ENCODE data around the gene PAPOLB.

PAPOLB gene

DNA sequence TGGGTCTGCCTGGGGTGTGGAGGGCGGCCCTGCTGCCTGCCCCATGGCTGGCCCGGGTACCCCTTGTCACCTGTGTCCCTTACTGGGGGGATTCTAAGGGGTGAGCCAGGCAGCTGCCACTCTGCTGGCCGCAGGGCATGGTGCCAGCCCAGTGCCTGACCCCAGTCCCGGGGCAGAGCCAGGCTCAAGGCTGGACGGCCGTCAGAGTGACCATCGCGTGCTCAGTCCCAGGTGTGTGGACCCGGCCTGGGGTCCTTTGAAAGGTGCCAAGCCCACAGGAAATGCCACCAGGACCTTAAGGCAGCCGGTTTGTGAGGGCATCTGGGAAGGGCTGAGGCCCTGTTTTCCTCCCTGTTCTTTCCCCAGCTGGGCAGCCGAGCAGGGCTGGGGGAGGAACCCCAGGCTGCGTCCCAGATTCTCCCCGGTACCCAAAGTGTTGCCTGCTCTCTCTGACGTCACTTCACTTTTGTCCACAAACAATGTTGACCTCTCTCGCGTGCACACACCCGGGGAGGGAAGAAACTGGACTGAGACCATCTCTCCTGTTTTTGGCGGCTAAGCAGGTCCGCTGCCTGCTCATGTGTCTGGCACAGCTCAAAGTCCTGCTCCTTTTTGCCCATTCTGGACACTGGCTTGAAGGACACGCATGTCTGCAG, 37.6 kb downstream of the PAPOLB start:
- DNase-seq (ENCODE audit: low read depth in 2 of 2): no peak

DNA sequence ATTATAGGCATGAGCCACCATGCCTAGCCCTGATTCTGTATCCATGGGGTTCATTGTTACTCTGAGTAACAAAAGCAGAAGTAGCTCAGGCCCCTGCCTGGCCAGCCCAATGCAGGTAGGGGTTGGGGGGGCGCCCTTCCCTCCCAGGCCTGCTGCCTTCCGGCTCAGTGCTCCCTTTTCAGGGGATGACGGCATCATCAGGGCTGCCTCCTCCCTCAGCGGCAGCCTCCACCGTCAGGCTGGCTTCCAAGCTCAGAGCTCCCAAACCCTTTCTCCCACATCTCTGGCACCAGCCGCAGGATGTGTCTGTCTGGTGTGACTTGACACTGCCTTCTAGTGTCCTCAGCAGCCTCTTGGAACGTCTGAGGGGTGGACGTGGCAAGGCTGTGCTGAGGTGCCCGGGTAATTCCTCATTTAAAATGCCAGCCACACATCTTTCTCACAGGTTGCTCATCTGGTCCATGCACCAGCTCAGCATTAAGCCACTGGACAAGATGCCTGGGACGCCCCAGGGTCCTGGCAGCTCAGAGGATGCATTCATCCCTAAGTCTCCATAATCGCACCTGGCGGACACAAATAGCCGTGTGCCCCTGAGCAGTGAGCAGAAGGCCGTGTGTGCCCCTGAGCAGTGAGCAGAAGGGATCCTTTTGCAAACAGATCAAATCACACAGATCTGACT, 38.2 kb downstream of the PAPOLB start:
- DNase-seq (ENCODE audit: low read depth in 2 of 2): no peak

DNA sequence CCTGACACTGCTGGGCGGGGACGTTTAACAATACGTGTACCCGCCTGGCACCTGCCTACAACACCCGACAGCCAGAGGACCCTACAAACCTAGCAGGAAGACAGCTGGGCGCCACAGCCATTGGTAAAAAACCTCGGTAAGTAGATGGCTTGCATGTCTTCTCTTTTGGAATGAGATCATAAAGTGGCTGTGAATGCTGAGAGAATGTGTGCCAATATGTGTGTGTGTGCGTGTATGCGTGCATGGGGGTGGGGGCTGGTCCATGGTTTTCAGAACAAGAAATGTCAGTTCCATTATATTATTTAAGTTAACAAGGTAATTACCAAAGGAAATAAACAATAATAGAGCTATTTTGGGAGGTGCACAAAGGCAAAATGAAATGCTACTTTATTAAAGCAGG, 39.2 kb downstream of the PAPOLB start:
- DNase-seq (ENCODE audit: low read depth in 2 of 2): no peak

DNA sequence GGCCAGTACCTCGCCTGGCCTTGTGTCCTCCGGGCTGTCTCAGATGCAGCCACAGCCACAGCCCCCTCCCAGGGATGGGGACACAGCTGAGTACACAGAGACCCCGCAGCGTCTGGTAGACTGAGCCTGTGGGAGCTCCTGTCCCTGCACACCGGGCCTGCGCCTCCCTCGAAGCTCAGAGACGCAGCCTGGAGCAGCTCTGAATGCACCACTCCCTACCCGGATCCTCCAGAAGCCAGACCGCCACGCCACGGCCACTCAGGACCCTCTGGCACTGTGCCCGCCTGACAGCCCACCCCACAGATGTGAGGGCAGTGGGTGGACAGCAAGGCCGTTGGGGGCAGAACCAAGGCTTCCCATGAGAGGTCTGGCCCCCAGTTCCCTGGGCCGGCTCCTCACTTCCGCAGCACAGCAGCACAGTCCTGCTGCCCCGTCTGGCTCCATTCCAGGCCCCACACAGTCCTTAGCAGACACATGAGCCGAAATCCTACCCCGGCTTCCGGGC, 40.8 kb downstream of the PAPOLB start:
- no peak for DNase-seq (ENCODE audit: low read depth in 2 of 2)

DNA sequence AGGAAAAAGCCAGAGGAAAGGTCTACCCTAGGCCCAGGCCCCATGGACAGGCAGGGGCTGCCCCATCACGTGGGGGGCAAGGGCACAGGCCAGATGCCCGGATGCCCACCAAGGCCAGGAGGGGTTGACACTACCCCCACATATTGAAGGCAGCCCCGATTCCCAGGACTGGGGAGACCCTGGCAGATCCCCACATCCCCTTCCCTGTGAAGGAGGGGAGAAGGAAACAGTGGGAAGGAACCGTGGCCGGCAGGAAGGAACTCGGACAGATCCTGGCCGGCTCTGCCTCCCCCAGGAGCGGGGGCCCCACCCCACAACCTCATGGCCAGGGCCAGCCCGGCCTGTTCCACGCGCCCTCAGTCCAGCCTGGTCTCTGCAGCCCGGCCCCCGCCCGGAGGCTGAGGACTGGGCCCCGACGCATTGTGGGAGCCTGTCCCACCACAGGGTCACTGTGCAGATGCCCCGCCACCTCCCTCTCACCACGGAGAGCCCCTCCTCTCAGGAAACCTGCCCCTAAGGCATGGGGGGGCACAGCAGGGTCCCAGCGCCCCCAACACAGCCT, 41.3 kb downstream of the PAPOLB start:
- no peak for DNase-seq (ENCODE audit: low read depth in 2 of 2)

DNA sequence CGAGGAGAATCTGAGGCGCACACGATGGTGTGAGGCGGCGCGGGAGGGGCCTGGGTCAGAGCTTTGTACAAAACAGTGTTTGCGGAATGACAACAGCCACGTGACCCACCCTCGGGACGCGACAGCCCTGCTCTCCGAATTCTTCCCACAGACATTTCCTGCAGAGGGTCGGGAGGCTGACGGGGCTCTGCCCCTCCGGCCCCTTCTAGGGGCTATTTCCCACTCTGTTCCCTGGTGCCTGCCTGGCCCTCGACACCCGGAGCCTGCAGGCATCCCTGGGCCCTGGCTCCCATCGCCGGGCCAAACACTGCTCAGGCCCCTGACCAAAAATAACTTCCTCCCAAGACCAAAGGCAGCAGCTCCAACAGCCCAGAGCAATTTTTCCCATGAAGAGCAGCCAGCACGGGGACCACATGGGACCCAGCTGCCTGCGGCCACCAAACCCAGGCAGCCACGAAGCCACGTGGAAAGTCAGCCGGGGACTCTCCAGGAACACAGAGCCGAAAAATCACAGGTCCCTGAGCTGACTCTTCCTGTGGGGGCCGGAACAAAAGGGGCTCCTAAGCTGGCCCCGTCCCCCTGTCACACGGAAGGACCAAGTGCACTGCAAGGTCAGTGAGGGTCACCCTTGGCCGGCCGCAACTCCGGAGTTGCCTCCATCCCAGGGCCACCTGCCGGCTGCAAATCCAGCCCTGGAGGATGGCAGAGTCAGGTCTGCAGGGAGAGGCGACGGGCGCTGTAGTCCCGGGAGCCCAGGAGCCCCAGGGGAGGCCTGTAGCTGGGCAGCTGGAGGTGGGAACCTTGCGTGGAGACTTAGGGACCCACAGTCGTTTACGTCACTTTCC, 42.0 kb downstream of the PAPOLB start:
- no peak for DNase-seq (ENCODE audit: low read depth in 2 of 2)

DNA sequence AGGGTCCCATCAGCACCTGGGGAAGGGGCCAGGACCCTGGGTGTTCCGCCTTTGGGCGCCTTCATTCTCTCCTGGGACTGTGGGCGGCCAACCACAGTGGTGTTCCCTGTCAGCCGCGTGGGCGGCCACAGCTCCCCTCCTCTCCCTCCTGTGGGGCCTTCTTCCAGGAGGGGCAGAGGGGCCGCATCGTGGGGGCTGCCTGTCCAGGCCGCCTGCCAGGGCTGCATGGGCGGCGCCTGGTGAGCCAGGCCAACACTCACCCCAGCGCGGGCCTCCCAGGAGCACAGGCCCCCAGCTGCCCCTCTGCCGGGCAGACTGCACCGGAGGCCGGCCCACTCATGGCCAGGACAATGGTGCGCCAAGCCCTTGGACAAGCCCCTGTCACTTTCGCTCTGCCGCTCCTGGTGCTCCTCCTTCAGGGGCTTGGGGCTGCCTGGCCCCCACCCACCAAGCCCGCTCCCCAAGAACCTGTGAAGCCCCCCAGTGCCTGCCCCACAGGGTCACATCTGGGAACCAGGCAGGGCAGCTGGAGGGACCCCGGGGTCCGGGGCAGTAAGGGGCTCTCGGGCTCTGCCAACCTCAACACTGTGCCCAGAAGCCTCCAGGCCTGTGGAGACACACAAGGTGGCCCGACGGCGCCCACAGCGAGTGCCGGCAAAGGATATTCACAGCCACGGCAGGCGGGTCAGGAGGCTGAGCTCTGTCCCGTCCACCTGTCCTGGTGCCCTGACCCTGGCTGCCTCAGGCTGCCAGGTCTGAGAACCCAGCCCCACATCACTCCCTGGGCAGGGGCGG, 43.6 kb downstream of the PAPOLB start:
- no peak for DNase-seq (ENCODE audit: low read depth in 2 of 2)

DNA sequence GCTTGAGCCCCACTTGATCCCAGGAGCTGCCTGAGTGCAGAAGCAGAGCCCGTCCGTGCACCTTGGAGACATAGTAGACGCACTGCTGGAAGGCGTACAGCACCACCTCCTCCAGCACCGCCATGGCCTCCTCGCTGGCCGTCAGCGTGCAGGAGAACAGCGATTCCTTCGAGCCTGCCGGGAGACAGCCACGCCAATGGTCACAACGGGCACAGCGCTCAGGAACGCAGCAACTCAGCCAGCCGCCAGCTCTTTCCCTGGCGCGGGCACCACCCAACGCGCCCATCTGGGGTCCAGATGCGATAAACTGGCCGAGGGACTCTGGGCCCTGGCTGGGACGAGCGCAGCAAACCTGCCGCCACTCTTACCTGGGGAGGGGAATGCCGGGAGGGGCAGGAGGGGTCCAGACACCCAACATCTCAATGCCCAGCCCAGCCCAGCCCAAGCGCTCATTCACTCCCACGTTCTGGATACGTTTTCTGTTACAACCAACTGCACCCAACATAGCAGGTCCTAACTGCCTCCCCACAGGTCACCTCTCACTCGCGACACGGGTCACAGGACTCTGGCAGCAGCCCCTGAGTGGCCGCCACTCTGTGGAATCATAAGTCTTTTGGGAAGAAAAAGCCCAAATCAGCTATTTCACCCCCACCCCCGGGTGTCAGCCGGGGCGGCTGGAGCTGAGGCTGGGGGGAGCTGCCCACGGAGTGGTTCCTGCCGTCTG, 44.5 kb downstream of the PAPOLB start:
- DNase-seq (ENCODE audit: low read depth in 2 of 2): no peak

DNA sequence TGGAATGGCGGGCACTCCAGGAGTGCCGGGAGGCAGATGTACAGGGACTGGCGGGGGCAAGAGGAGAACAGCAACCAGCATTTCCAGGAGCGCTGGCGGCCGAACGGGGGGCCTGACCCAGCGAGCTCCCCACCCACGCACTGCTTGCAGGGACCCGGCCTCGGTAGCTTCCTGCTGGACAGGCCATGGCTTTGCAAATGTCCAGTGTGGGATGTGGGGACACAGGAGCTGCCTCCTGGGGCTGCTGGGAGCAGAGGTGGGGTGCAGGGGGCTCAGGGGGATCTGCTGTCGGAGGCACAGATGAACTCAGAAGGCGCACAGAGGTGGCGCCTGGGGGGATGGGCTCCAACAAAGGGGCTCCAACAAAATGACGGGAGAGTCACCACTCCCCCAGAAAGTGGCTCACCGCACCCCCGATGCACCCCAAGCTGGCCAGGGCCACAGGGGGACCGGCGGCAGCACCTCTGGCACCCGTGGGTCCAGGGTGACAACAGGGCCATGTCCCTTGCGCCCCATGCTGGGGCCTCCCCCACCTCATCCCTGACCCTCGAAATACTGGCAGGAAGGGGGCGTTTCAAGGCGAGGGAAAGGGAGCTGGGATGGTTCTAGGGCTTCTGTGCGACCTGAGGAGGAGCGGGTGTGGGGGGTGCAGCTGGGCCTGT, 45.3 kb downstream of the PAPOLB start:
- DNase-seq (ENCODE audit: low read depth in 2 of 2): no peak

DNA sequence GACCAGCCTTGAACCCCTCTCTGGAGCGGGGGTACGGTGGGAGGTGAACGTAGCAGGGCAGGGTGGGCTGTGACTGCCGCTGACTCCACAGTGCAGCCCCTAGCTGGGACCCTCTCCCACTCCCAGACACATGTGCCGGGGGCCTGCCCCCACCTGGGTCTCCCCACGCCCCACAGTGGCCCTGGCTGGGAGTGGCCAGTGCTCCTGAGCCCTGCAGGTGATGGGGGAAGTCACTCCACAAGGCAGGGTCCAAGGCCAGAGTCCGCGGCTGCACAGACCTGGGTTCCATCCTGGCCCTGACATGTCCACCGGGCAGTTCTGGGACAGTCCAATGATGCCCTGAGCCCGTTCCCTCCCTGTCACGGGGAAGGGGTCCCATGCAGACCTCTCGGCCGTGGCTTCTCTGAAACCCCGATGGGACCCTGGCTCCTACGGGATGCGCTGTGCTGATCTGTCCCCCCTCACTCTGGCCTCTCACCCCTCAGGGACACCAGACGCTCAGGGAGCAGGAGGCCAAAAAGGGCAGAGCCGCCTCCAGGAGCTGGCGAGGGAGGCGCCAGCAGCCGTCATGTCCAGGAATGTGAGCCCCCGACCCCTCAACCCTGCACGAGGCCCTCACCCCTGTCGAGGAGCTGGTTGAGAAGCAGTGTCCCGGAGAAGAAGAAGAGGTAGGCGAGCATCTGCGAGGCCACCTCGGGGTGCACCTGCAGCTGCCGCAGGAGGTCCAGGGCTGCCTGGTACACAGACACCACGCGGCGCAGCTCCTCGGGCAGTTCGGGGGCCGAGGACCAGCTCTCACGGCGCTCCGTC, 46.0 kb downstream of the PAPOLB start:
- no peak for DNase-seq (ENCODE audit: low read depth in 2 of 2)

DNA sequence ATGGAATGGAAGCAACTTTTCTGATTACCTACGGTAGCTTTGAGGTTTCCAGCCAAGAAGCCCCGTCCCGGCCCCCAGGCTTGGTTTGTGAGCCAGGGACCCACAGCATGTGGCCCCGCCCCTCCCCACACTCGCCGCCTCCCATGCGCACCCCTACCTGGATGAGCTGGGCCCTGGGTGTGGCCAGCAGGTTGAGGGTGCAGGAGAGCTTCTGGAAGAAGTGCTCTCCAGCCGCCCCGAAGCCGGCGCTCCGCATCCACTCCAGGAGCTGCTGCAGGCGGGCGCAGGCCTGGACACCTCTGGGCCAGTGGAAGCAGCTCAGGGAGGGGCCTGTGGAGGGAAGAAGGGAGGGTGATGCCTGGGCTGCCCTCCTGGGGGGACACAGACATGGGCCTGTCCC, 46.7 kb downstream of the PAPOLB start:
- no peak for DNase-seq (ENCODE audit: low read depth in 2 of 2)

DNA sequence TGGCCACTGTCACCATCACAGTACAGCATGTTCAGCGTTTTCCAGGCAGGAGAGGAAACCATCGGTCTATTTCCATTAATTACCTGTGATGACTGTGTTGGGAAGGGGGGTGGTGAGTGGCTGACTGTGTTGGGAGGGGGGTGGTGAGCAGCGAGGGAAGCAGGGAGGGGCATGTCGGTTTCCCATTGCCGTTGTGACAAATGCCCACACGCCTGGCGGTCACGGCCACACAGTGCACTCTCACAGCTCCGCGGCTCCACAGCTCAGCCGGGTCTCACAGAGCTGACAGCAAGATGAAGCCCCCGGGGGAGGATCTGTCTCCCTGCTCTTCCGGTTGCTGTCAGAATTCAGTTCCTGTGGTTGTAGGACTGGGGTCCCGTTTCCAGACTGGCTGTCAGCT, 47.4 kb downstream of the PAPOLB start:
- no peak for DNase-seq (ENCODE audit: low read depth in 2 of 2)

DNA sequence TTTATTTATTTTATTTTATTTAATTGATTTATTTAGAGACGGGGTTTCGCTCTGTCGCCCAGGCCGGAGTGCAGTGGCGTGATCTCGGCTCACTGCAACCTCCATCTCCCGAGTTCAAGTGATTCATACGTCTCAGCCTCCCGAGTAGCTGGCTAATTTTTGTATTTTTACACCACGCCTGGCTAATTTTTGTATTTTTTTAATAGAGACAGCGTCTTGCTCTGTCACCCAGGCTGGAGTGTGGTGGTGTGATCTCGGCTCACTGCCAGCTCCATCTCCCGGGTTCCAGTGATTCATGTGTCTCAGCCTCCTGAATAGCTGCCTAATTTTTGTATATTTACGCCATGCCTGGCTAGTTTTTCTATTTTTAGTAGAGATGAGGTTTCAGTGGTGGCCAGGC, 52.2 kb downstream of the PAPOLB start:
- DNase-seq (ENCODE audit: low read depth in 2 of 2): no peak

DNA sequence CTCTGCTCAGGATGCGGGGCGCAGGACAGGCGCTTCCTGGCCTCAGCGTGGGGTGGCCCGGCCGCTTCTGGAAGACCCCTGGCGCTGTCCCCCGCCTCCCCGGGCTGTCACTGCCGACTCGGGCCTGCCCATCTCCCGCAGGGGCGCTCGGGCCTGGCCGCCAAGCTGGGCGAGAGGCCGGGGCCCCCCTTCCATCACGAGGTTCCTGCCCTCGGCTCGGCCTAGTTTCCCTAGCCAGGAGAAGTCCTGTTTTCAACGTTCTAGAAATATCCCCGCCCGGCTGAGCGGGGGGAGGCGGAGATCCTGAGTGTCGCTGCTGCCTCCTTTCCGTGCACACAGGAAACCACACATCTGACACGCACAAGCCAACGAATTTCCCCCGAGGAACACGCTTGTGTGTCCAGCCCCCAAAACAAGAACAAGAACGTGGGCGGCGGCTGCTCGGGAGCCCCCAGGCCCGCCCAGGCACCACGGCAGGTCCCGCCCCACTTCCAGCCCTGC, 52.7 kb downstream of the PAPOLB start:
- DNase-seq (ENCODE audit: low read depth in 2 of 2): peak in 1 of 2 donors; percentile 4

DNA sequence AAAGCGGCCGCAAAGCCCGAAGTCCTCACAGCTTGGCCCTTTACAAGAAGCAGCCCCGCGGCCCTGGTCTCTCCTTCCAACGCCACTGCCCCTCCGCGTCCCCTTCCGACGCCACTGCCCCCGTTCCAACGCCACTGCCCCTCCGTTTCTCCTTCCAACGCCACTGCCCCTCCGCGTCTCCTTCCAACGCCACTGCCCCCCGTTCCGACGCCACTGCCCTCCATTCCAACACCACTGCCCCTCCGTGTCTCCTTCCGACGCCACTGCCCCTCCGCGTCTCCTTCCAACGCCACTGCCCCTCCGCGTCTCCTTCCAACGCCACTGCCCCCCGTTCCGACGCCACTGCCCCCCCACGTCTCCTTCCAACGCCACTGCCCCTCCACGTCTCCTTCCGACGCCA, 53.3 kb downstream of the PAPOLB start:
- no peak for DNase-seq (ENCODE audit: low read depth in 2 of 2)

DNA sequence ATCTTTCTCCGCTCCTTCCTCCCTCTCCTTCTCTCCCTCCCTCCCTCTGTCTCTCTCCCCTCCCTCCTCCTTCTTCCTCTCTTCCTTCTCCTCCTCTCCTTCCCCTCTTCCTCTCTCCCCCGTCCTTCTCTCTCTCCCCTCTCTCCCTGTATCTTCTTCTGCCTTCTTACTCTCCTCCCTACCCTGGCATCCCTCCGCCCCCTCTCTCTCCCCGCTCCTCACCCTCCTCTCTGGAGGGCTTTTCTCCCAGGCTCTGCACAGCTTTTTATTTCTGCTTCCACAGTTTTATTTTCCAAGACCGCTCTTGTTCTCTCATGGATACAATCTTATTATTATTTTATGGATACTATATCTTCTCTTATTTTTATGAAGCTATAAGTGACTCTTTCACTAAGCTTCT, 53.8 kb downstream of the PAPOLB start:
- DNase-seq (ENCODE audit: low read depth in 2 of 2): no peak

Data from stimulated activated CD8-positive, alpha-beta memory T cell treated with anti-CD3 and anti-CD28 coated beads, Interleukin-15, amount 100 ng/mL, for 48 hours (primary cell).